NCI-H187 (cell line): ENCODE measurements around the gene RAD51B.
"Not testable (repeated sequence)": the region's sequence is repeated elsewhere in the genome, so short reads cannot be mapped to it uniquely, and the experiment has no call there.

ENCODE experiments used
- DNase-seq, 2 experiments: peaks; one replicate each; lab custom pipeline; 2025; lab: John Stamatoyannopoulos, UW

Gene RAD51B

DNA sequence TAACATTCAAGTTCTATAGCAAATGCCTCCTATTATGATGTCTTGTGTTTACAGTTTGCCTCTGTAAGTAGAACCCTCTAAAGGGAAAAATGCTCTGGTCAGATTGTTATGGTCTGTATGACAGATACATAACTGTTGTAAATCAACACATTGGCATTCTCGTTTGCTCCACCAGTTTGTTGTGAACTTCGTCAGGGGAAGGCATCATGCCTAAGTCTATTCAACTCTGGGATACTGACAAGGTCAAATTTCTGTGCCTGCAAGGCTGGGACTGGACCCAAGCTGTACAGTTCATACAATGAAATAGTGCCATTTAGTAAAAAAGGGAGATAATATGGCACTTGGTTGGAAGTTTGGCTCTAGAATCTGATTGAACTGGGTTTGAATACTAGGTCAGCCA, 392.3 kb downstream of the RAD51B start:
- no peak for DNase-seq

DNA sequence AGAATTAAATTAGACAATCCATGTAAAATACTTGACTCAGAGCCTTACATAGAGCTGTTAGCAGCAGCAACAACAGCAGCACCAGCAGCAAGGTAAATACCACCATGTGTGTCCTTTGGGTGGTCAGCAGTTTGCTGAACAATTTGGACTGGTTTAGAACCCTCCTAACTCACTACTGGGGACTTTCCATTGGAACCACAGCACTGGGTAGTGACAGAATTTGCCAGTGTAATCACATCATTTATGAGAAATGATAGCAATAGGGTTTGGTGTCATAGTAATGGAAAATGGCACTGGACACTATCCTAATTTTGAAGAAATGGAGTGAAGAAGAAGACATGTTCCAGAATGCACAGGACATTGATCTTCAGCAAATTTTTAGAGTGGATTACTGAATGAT, 392.8 kb downstream of the RAD51B start:
- no peak for DNase-seq

DNA sequence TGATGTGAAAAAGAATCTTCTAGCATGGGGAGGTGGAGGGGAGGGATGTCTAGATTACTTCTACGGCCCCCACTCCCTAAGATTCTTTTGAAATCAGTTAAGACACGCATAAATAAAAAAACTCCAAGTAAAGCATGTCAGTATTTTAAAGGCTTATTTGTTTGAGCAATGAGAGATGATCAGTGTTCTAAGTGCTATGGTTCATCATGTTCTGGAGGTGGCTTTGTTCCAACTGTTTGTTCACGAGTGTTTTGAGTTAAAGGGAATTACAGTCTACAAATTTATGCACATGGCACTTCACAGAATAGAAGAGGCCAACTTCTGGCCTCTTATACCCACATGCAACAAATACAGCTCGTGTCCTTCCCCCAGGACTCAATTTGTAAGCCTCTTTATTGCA, 394.9 kb downstream of the RAD51B start:
- DNase-seq, result peak in 1 of 2 experiments; percentile 18

DNA sequence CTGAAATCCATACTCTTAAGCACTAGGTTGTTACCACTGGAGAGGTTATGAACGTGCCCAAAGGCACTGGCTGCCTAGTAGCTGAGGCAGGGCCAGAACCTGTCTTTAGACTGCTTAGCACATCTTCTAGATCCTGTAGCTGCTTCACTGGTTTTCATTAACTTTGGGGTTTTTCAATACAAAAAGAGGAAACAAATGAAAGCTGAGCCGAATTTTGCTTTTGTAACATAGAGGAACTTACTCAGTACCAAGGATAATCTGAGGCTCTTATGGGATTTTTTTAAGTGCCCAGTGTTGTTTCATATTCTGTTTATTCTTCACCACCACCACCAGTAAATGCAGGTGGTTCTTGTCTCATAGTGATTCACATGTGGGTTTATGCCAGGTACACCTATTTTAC, 396.1 kb downstream of the RAD51B start:
- no peak for DNase-seq

DNA sequence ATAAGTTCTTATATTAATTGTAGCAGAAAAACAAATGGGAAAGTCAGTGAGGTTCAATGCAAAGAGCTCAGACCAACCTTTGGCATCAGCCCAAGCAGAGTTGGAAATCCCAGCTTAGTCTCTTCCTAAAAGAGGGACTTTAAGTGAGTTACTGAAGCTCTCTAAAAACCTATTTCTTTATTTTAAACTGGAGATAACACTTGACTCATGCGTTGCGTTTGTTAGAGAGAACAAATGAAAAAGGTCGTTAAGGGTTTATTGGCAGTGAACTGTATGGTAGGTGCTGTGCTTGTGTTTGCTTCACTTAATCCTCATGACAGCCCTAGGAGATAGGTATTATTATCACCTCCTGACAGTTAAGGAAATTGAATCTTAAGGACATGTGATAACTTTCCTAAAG, 396.5 kb downstream of the RAD51B start:
- DNase-seq, result peak in 1 of 2 experiments; percentile 18

DNA sequence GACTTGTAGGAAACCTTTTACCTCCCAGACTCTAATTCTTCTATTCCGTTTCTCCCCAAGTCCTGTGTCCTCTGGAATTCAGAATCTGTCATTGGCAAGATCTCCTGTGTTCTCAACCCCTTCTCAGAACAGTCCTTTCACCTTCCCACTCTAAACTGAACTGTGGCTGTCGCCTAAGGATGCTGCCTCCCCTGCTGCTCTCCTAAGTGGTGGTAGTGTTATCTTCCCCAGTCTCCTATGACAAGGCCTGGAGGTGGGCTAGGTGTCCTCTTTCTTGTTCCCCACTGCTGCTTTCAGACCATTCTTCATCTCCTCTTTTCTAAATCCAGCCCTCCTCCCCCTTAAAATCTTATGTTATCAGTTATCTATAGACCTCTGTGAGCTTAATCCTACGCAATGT, 397.4 kb downstream of the RAD51B start:
- DNase-seq, result no peak

DNA sequence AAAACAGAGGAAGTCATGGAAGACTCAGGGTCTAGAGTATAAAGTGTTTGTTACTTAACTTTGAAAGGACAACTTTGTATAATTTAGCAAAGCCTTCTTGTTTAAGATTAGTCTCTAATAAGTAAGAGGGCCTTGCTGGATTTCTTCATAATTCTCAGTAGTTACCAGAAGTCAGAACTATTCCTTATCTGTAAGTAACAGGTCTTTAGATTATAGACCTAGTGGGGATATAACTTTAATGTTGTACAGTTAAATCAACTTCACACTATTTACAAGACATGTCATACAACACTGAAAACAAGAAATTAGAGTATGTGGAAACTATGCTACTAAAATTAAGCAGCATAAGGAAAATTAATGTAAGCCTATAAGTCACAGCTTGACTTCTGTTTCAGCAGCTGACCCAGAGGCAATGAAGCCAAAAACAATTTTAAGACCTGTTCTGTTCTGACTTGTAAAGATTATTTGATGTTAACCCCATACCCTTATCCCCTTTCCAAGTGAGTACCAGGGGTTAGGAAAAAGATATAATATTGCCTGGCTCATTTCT, 398.3 kb downstream of the RAD51B start:
- no peak for DNase-seq

DNA sequence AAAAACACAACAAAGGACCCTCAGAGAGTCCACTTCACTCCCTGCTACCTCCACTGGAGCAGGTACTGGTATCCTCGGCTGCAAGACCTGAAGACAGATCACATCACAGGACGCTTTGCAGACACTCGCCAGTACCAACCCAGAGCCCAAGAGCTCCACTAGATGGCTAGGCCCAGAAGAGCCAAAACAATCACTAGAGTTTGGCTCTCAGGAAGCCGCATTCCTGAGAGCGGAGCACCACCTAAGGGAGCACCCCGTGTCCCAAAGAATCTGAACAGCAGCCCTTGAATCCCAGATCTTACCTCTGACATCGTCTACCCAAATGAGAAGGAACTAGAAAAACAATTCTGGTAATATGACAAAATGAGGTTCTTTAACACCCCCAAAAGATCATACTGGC, 399.8 kb downstream of the RAD51B start:
- DNase-seq, result no peak

DNA sequence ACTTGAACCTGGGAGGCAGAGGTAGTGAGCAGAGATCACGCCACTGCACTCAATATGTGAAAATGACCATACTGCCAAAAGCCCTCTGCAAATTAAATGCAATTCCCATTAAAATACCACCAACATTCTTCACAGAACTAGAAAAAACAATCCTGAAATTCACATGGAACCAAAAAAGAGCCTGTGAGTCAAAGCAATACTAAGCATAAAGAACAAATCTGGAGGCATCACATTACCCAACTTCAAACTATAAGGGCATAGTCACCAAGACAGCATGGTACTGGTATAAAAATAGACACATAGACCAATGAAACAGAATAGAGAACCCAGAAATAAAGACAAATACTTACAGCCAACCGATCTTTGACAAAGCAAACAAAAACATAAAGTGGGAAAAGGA, 401.5 kb downstream of the RAD51B start:
- not testable (repeated sequence) for DNase-seq

DNA sequence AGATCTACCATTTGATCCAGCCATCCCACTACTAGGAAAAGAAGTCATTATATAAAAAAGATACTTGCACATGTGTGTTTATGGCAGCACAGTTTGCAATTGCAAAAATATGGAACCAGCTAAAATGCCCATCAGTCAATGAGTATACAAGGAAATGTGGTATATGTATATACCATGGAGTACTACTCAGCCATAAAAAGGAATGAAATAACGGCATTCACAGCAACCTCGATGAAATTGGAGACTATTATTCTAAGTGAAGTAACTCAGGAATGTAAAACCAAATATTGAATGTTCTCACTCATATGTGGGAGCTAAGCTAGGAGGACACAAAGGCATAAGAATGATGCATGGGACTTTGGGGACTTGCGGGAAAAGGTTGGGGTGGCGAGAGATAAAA, 402.6 kb downstream of the RAD51B start:
- no peak for DNase-seq

DNA sequence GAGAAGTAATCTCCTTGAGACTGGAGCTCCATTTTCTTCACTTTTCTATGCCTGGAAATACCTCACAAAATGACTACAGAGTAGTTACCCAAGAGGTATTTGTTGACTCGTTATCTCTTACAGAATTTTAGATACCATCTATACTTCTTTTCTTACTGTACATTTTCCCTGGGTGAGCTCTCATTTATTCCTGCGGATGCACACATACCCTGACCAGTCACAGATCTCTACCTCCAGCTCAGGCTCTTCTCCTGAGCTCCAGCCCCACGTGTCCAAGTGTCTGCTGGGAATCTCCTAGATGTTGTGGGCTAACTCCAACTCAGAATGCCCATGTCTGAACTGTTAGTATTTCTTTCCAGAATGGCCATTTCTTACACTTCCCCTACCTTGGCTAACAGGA, 403.1 kb downstream of the RAD51B start:
- no peak for DNase-seq

DNA sequence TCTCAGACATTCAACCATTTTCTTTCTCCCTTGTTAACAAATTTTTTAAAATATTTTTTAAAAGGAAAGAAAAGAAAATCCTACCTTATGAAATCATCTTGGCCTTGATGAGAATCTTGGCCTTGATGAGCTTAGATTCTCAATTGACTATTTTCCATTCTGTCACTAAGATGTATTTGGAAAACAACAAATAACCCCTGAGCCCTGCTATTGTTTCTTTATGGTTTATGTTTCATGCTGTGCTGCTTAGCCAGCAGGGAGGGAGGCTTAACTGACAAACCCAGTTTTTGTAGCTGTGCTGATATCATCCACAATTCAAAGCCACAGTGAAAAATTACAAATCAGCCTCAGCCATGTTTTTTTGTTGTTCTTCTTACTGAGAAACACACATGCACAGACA, 404.1 kb downstream of the RAD51B start:
- DNase-seq, result no peak

DNA sequence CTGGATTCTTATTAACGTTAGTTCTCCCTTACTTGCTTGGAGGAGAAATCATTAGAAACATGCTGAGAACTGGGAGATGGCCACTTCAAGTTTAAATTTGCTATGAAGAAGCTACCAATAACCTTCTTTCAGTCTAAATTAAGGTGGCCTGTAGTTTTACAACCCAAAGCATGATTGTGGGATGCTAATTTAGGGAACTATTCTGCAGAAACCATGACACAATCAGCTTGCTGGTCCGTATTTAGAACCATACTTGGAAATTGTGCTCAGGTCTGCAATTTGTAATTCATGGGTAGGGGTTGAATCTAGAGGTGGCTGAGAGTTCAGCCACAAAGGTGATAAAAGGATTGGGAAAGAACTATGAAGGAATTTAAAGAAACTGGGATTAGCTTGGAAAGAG, 405.7 kb downstream of the RAD51B start:
- DNase-seq, result no peak

DNA sequence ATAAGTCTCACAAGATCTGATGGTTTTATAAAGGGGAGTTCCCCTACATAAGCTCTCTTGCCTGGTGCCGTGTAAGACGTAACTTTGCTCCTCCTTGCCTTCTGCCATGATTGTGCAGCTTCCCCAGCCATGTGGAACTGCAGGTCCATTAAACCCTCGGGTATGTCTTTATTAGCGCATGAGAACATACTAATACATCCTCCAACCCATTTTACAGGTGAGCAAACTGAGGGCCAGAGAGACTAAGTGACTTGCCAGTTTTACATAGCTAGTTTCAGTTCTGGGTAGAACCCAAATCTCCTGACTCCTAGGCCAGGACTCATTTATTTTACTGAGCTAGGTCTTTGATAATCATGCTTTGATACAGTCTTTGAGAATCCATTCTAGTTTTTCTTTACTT, 406.9 kb downstream of the RAD51B start:
- DNase-seq, result no peak

DNA sequence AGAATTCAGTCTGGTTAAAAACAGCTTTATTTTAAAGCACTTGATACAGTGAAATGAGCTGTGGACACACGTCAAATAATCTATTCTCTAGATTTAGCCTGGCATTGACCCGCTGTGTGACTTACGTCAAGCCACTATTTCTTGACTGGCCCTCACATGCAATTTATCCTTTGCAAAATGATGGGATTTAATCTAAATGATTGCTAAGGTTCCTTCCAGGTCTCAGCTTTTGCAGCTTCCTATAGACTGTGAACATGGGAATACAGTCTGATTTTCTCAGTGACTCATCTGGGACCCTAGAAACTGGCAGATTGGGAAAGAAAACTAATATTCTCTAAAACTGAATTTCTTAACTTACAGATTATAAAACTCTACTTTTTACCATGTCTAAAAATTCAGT, 409.1 kb downstream of the RAD51B start:
- DNase-seq, result no peak

DNA sequence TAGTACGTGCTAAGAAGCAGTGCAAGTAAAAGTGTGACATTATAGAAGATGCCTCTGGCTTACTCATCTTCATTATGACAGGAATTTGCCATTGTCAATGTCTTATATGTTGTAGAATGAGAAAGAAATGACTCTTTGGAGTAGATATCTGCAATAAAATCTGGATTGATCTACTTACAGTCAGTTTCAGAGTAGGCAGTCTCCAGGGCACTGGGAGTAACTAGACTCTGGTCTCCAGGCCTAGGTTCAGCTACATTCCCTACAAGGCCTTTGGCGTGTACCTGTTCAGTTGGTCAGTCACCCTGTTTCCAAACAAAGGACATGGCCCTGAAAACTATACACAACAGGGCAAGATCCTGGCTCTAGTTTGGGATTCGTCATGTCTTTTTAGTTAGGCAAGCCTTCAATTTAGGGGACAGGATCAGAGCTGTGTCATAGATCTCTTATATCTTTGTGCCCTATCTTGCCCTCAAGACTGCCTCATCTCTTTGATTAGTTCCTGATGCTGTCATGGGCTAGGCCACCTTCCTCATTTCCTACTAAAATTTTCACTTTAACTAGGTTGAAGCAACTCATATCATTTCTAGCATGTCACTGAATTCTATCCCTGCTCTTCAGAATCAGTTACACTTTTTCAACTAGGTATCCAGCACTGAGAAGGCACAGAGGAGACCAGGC, 410.0 kb downstream of the RAD51B start:
- no peak for DNase-seq

DNA sequence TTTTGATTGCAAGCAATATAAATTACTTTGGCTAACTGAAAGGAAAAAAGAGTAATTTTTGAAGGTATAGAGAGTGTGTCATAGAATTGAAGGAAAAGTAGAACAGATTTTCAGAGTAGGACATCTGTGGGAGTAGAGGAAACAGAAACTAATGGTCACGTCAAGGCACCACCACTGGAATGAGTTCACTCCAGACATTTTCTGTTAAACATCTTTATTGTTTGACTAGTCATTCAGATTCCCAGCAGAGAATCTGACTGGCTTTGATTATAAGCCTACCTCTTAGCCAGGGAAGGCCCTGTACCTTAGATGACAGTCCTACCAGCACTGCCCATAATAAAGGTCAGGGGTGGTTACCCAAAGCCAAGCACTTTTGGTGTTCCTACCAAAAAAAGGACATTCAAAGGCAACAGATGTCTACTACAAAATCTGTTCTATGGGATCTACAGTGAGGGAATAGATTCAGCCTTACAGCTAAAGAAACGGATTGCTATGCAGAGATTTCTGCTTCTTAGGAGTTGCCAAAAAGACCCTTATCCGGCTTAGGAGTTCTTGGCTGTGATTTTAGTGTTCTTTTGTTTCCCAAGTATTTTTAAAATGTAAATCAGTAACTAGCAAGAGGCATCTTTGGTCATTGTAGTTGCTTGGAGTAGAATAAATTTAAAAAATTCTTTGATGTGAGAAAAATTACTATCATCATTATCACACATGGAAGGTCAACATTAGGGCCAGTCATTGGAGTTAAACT, 410.8 kb downstream of the RAD51B start:
- no peak for DNase-seq

DNA sequence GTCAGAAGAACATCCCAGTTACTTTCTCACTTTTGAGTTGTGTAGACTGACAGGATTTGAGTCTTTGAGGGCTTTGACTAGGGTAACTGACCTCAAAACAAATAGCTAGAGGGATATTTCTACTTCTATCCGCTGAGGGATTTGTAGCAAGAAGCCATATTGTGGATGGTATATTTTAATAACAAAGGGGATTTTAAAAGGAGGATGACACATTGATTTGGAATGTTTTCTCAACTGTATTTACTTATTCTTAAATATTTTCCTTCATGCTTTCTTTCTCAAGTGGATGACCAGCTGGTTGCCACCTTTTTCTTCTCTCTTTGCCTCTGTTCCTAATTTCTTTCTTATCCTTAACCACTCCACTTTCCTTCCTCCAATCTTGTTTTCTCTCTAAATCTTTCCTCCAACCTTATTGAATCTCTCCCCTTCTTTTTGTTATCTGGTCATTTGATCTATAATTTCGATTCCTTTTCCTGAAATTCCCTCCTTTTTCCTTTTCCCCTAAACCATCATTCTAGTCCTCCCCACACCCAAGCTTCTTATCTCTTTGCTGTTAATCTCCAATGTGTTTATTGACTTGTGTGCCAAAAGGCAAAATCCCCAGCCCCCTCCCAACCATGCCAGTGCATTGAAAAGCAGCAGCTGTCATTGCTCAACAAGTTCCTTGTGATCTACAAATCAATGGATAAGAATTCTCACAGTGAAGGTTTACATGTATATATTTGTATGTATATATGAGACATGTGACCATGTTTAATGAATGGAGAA, 411.6 kb downstream of the RAD51B start:
- no peak for DNase-seq

DNA sequence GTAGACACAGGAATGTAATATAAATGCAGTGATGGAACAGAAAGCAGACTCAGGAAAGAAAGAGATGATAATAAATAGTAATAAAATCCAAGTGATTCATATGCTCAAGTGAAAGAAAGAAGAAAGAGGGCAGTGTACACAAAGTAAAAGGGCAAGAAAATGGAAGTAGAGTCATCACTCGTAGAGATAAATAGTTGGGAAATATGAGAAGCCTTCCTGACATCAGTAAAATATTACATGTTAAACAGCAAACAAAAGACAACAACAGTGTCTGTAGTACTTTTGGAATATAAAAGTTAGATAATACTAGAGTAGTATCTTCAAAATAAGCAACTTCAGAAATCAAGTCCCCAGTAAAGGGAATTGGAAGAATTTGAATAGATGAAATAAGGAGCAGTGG, 412.3 kb downstream of the RAD51B start:
- no peak for DNase-seq

DNA sequence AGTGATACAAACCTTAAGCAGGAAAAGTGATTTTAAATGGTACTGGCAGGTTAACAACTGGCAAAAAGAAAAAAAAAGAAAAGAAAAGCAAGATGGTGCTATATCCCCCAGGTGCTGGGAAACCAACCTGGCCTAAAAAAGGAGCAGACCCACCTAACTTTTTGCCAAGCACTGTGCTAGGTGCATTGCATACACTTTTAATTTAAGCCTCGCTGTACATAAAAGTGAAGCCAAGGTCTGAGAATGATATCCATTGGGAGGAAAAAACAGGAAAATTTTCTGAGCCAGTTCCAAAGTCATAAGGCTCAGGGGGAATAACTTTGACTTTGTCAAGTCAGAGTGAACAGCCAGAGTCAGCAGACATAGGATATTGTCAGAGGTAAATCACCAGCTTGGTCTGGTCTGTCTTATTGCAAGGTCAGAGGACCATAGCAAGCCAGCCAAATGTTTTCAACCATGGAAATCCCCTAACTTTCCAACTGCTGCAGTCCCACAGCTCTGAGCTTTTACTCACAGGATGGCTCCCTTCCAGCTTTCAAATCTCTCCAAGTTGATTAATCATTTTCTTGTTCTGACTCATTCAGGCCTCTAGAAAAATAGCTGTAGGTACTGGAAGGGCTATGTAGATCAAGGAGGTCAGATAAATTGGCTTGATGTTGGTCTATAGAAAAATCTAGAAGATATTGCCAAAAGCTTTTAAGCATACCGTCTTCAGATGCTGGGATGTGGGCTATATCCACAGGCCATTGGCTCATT, 412.9 kb downstream of the RAD51B start:
- no peak for DNase-seq

DNA sequence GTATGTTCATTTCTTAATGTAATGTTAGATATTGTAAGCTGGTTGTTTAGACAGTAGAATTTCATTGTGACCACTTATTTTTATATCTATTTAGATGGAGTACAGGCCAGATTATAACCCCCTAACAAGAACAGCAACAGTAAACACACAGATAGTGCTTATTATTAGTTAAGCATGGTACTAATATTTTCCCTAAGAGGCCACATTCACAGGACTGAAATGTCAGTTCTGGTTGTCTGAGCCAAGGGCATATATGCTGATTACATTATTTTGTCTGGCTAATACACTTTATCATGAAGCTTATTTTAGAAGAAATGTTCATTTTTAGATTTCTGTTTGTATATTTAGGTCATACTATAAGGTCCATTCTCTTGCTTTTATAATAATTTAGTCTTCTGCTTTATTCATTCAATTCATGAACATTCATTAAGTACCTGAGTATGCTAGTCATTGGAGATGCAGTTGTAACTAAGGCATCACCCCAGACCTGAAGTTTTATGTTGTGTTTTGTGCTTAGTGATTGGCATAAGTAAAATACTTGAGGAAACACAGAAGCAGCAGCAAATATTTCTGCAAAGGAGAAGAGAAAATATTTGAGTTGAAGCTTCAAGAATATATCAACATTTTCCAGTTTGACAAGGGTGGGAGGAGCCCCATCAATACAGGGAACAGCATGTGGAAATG, 413.7 kb downstream of the RAD51B start:
- DNase-seq, result no peak
